Esophagus squamous epithelium (tissue), 5 donors: ENCODE measurements around the gene RELL1. TPM values are rescaled to one million over a fixed set of nuclear protein-coding genes. Genes with fewer than 3 reads are reported as not detected.
A peak's percentile ranks its signal among the peaks of the same experiment; 100 is the strongest.

ENCODE experiments used
- DNase-seq: peaks from one replicate; lab custom pipeline; 2025; lab: John Stamatoyannopoulos, UW
- H3K27ac ChIP-seq, 4 donors: fragments of 200-600 bp; sonication (generic); one replicate each; pipeline ENCODE4 v1.5.1; 2016 to 2019; ENCODE audit warnings: mild to moderate bottlenecking in 1 of 4
- H3K27me3 ChIP-seq, 4 donors: fragments of 200-600 bp; sonication (generic); 1 replicate in 3 of 4; 2 replicates in 1 of 4; pipeline versions ENCODE4 v1.5.1 to v1.6.0; 2017 to 2021; ENCODE audit warnings: antibody characterized with exemption in 1 of 4
- H3K36me3 ChIP-seq, 3 donors: fragments of 200-600 bp; sonication (generic); one replicate each; pipeline ENCODE4 v1.5.1; 2016 to 2019
- H3K4me1 ChIP-seq, 3 donors: fragments of 200-600 bp; sonication (generic); one replicate each; pipeline ENCODE4 v1.5.1; 2017 to 2019
- H3K4me3 ChIP-seq, 4 donors: fragments of 200-600 bp; sonication (generic); 1 replicate in 3 of 4; 2 replicates in 1 of 4; pipeline ENCODE4 v1.5.1; 2016 to 2019; ENCODE audit warnings: mild to moderate bottlenecking in 2 of 4, moderate library complexity in 1 of 4
- H3K9me3 ChIP-seq, 3 donors: fragments of 200-600 bp; sonication (generic); one replicate each; pipeline ENCODE4 v1.5.1; 2016 to 2019
- CTCF ChIP-seq, 6 experiments: fragments of 450-650 bp in 4 of 6; fragments of 200-600 bp in 2 of 6; sonication (generic) in 2 of 6; IDR thresholded peaks; one replicate each; pipeline ENCODE4 v1.5.1; 2016 to 2019; ENCODE audit warnings: antibody characterized with exemption in 6 of 6, mild to moderate bottlenecking in 4 of 6, moderate library complexity in 4 of 6
- POLR2A ChIP-seq, 4 donors: fragments of 450-650 bp; IDR thresholded peaks; one replicate each; pipeline ENCODE4 v1.6.1; 2017; ENCODE audit warnings: antibody characterized with exemption in 4 of 4, mild to moderate bottlenecking in 4 of 4, moderate library complexity in 3 of 4
- WGBS, 2 donors: methylation state at CpG; one replicate each; pipeline ENCODE4 v1.1.5; 2018; 5-methylcytosine and 5-hydroxymethylcytosine counted together
- intact Hi-C: fragments of 100-400 bp; cut with DNase I; formaldehyde crosslinking; loops from one replicate; pipeline ENCODE4 v1.15.0; 2022
- total RNA-seq, 4 donors: library from RNA; depleted of rRNA; stranded (reverse); fragments of >200 nt; gene quantifications; one replicate each; pipeline ENCODE4 v1.1.0, GENCODE V29; 2016
- donor health status: DM: yes; HTN: yes; CAD: no.

RELL1 gene
- total RNA-seq, 4 donors from 2014 or later: 20.3 to 49.0 (median 32.6) TPM

- H3K36me3 ChIP-seq: no peaks in the 10 kb centered on the region
- no peak for TF ChIP-seq POLR2A (IDR thresholded peaks at IDR 0.05)
- TF ChIP-seq CTCF (IDR thresholded peaks at IDR 0.05): no peak
- intact Hi-C loops: no loop called here
- no peaks in the 10 kb centered on the region for H3K9me3 ChIP-seq
- H3K27ac ChIP-seq: peak overlapping the region; percentile 24 to 82 (median 70)
- 56 to 67% methylated on average over 2 of the region's 2 CpGs for WGBS, 2 donors
- H3K4me1 ChIP-seq: peaks cover 25 to 57% (median 44%) of the 10 kb centered on the region in 3 donors
- H3K27me3 ChIP-seq: no peaks in the 10 kb centered on the region
- no peak overlapping the region for H3K4me3 ChIP-seq
- DNase-seq: no peak
These were observed 18.7 kb downstream of the RELL1 start for GRCh38 chr4:37667197-37668100.

GRCh38 chr4:37666625-37667071 is 19.5 kb downstream of the RELL1 start:
- no peak for DNase-seq
- Histone ChIP-seq H3K4me1 (peaks cover 25 to 65% (median 50%) of the 10 kb centered on the region in 3 donors), H3K36me3 (no peaks in the 10 kb centered on the region), H3K27me3 (no peaks in the 10 kb centered on the region), H3K27ac (peak overlapping the region; percentile 24 to 82 (median 70)), H3K4me3 (no peak overlapping the region), H3K9me3 (no peaks in the 10 kb centered on the region)
- TF ChIP-seq POLR2A (IDR thresholded peaks at IDR 0.05) (no peak), CTCF (IDR thresholded peaks at IDR 0.05) (peak in 1 of 6 experiments; percentile 46)
- 15 to 19% methylated on average over 6 of the region's 6 CpGs for WGBS, 2 donors
- intact Hi-C loops: no loop called here

- no peak for DNase-seq
- no peaks in the 10 kb centered on the region for H3K36me3 ChIP-seq
- WGBS, 2 donors: 42 to 46% methylated on average over 9 to 10 of the region's 10 CpGs
- H3K4me3 ChIP-seq: peak overlapping the region in 1 of 4 donors; percentile 17
- no peaks in the 10 kb centered on the region for H3K9me3 ChIP-seq
- H3K27me3 ChIP-seq: no peaks in the 10 kb centered on the region
- intact Hi-C loops: no loop called here
- TF ChIP-seq POLR2A (IDR thresholded peaks at IDR 0.05): no peak
- no peak for TF ChIP-seq CTCF (IDR thresholded peaks at IDR 0.05)
- H3K4me1 ChIP-seq: peaks cover 25 to 73% (median 54%) of the 10 kb centered on the region in 3 donors
- H3K27ac ChIP-seq: peak overlapping the region; percentile 5 to 82 (median 70)
These were observed 20.5 kb downstream of the RELL1 start for GRCh38 chr4:37665333-37666320.

- no peaks in the 10 kb centered on the region for H3K27me3 ChIP-seq
- intact Hi-C loops: no loop called here
- peaks cover 25 to 80% (median 54%) of the 10 kb centered on the region in 3 donors for H3K4me1 ChIP-seq
- WGBS, 2 donors: 44 to 64% methylated on average over 4 to 5 of the region's 5 CpGs
- no peak for DNase-seq
- H3K27ac ChIP-seq: peak overlapping the region in 3 of 4 donors; percentile 69 to 82 (median 72)
- H3K9me3 ChIP-seq: no peaks in the 10 kb centered on the region
- no peaks in the 10 kb centered on the region for H3K36me3 ChIP-seq
- TF ChIP-seq POLR2A (IDR thresholded peaks at IDR 0.05) (no peak), CTCF (IDR thresholded peaks at IDR 0.05) (no peak)
- no peak overlapping the region for H3K4me3 ChIP-seq
These were observed 21.5 kb downstream of the RELL1 start for GRCh38 chr4:37664696-37665095.
